ENCODE data around the gene DDX1. TPM values are rescaled to one million over a fixed set of nuclear protein-coding genes. Genes with fewer than 3 reads are reported as not detected.

The DDX1 gene
- total RNA-seq, 4 donors from 2014 or later, result 23.8 to 93.1 (median 56.6) TPM

GRCh38 chr2:15559379-15560139, 32.1 kb upstream of the DDX1 start:
- H3K36me3 ChIP-seq, result no peaks in the 10 kb centered on the region
- intact Hi-C loops (cut with DNase I; ENCODE audit: low total_unique reads), result no loop called here
- DNase-seq, result no peak
- H3K27me3 ChIP-seq, result no peaks in the 10 kb centered on the region
- H3K4me1 ChIP-seq, result no peaks in the 10 kb centered on the region
- TF ChIP-seq CTCF (IDR thresholded peaks at IDR 0.05) (no peak), POLR2A (IDR thresholded peaks at IDR 0.05) (no peak)
- H3K27ac ChIP-seq, result no peak overlapping the region
- peak overlapping the region; percentile 61 to 89 for H3K4me3 ChIP-seq
- no peaks in the 10 kb centered on the region for H3K9me3 ChIP-seq

GRCh38 chr2:15560140-15560987, 31.3 kb upstream of the DDX1 start:
- Histone ChIP-seq H3K4me3 (peak overlapping the region; percentile 61 to 89), H3K27me3 (no peaks in the 10 kb centered on the region), H3K9me3 (no peaks in the 10 kb centered on the region), H3K27ac (peak overlapping the region; percentile 73 to 84), H3K36me3 (no peaks in the 10 kb centered on the region), H3K4me1 (no peaks in the 10 kb centered on the region)
- DNase-seq, result no peak
- intact Hi-C loops (cut with DNase I; ENCODE audit: low total_unique reads), result no loop called here
- TF ChIP-seq POLR2A (IDR thresholded peaks at IDR 0.05) (no peak), CTCF (IDR thresholded peaks at IDR 0.05) (no peak)

GRCh38 chr2:15560988-15561573, 30.6 kb upstream of the DDX1 start, which contains the start of gene NBAS:
Gene NBAS, minus strand, starts transcription at chr2:15561334. Its CDS starts 30 bp downstream, at chr2:15561304.
- no peaks in the 10 kb centered on the region for H3K27me3 ChIP-seq
- peak within 1 kb of the TSS; percentile 61 to 89 for H3K4me3 ChIP-seq
- no peaks in the 10 kb centered on the region for H3K4me1 ChIP-seq
- intact Hi-C loops (cut with DNase I; ENCODE audit: low total_unique reads), result no loop called here
- H3K9me3 ChIP-seq, result no peaks in the 10 kb centered on the region
- H3K36me3 ChIP-seq, result no peaks in the 10 kb centered on the region
- peak; percentile 81 to 83 for DNase-seq
- peak within 1 kb of the TSS; percentile 73 to 84 for H3K27ac ChIP-seq
- TF ChIP-seq POLR2A (IDR thresholded peaks at IDR 0.05) (peak in 1 of 2 donors; percentile 17), CTCF (IDR thresholded peaks at IDR 0.05) (no peak)

- H3K9me3 ChIP-seq, result no peaks in the 10 kb centered on the region
- DNase-seq, result peak; percentile 36 to 40
These were observed 29.9 kb upstream of the DDX1 start for GRCh38 chr2:15561574-15562344.

More at GRCh38 chr2:15561574-15562344, 29.9 kb upstream of the DDX1 start:
- no peak for TF ChIP-seq POLR2A (IDR thresholded peaks at IDR 0.05)
- no peak for TF ChIP-seq CTCF (IDR thresholded peaks at IDR 0.05)
- Histone ChIP-seq H3K4me3 (peak overlapping the region; percentile 61 to 89), H3K27ac (peak overlapping the region; percentile 73 to 84), H3K27me3 (no peaks in the 10 kb centered on the region), H3K36me3 (no peaks in the 10 kb centered on the region), H3K4me1 (no peaks in the 10 kb centered on the region)
- intact Hi-C loops (cut with DNase I; ENCODE audit: low total_unique reads), result no loop called here

All from uterus (tissue), 4 donors.